Measurements from ENCODE around the gene SLC4A2.

DNA sequence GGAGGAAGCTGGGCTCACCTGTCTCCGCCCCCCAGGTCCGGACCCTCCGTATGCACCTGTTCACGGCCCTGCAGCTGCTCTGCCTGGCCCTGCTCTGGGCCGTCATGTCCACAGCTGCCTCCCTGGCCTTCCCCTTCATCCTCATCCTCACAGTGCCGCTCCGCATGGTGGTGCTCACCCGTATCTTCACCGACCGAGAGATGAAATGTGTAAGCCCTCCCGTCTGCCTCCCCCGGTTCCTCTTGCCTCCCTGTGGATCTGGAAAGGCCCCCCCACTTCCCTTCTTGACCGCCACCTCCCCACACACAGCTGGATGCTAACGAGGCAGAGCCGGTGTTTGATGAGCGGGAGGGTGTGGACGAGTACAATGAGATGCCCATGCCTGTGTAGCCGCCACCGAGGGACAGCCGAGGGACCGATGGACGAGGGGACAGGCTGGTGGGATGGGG lies 16.6 kb downstream of the SLC4A2 start:
- TF ChIP-seq, protein P1, sequence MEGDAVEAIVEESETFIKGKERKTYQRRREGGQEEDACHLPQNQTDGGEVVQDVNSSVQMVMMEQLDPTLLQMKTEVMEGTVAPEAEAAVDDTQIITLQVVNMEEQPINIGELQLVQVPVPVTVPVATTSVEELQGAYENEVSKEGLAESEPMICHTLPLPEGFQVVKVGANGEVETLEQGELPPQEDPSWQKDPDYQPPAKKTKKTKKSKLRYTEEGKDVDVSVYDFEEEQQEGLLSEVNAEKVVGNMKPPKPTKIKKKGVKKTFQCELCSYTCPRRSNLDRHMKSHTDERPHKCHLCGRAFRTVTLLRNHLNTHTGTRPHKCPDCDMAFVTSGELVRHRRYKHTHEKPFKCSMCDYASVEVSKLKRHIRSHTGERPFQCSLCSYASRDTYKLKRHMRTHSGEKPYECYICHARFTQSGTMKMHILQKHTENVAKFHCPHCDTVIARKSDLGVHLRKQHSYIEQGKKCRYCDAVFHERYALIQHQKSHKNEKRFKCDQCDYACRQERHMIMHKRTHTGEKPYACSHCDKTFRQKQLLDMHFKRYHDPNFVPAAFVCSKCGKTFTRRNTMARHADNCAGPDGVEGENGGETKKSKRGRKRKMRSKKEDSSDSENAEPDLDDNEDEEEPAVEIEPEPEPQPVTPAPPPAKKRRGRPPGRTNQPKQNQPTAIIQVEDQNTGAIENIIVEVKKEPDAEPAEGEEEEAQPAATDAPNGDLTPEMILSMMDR (IDR thresholded peaks at IDR 0.05), result no peak
- no peak for TF ChIP-seq POLR2A (IDR thresholded peaks at IDR 0.05)
